ENCODE data around the gene TMSB4X.
"Not testable (repeated sequence)": the region's sequence is repeated elsewhere in the genome, so short reads cannot be mapped to it uniquely, and the experiment has no call there.

The TMSB4X gene

GRCh38 chrX:12976819-12977732, 2.2 kb downstream of the TMSB4X start:
- DNase-seq, result not testable (repeated sequence)

GRCh38 chrX:12977761-12978204, 2.9 kb downstream of the TMSB4X start:
- no peak for DNase-seq

GRCh38 chrX:12978205-12979025, 3.5 kb downstream of the TMSB4X start:
- DNase-seq, result peak; percentile 59

- DNase-seq, result no peak
These were observed 4.2 kb downstream of the TMSB4X start for GRCh38 chrX:12979026-12979607.

GRCh38 chrX:12979616-12980015, 4.7 kb downstream of the TMSB4X start:
- DNase-seq, result no peak

DNA sequence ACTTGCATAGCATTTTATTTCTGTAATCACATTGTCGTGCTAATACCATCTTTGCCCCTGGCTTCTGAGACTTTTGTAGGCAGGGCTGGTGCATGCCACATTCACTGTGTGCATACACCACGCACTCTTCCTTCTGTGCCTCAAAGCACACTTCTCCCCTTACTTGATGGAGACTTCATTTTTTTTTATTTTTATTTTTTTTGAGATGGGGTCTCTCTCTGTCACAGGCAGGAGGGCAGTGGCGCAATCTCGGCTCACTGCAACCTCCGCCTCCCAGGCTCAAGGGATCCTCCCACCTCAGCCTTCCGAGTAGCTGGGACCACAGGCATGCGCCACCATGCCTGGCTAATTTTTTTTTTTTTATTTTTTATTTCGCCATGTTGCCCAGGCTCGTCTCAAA, 5.1 kb downstream of the TMSB4X start:
- not testable (repeated sequence) for DNase-seq

DNA sequence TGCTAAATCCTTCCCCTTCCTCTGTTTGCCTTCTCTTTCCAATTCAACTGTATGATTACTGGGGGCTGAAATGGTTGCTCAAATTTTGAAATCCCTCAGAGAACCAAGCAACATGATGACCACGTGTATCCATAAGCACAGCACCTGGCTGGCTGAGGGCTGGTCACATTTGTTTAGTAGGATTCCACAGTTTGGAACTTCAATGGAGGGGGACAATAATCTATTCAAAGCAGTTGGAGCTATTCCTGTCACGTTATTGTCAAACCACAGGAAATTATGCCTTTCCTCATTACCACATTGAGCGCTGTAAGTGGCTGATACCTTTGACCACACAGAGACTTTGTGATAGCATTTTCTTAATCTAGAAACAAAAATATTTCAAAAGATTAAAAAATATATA, 7.0 kb downstream of the TMSB4X start:
- no peak for DNase-seq

GRCh38 chrX:12984603-12985319, 9.9 kb downstream of the TMSB4X start:
- peak; percentile 52 for DNase-seq

- no peak for DNase-seq
These were observed 10.4 kb downstream of the TMSB4X start for GRCh38 chrX:12985331-12985730.

DNA sequence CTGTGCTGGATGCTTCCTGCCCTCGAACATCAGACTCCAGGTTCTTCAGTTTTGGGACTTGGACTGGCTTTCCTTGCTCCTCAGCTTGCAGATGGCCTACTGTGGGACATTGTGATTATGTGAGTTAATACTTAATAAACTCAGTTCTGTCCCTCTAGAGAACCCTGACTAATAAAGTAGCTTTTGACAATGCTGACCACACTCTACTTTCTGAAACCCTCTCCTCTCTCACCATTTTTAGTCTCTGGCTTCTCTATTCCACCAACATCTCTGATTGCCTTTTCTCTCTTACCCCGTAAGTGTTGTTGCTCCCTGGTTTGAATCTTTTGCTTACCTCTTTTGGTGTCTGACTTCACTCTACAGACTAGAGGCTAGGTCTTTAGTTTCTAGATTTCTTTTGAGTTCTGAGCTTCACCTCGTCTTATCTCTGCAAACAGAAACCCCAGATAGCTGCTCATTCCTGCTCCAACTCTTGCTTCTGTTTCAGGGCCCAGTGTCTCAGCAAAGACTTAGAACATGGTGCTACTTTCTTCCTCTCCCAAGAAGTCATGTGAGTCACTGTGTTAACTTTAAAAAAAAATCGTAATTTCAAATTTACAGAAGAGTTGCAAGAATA, 11.4 kb downstream of the TMSB4X start:
- no peak for DNase-seq

DNA sequence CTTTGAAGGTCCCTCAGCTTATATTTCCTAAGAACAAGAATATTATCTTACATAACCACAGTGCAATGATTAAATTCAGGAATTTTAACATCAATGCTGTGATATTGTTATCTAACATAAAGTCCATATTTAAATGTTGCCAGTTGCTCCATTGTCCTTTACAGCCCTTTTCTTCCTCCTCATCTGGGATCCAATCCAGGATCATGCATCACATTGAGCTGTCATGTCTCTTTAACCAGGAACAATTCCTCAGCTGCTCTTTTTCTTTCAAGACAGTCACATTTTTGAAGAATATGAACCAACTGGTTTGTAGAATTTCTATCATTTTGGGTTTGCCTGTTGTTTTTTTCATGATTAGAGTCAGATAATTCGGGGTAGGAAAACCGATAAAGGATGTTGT, 12.0 kb downstream of the TMSB4X start:
- DNase-seq, result no peak

DNA sequence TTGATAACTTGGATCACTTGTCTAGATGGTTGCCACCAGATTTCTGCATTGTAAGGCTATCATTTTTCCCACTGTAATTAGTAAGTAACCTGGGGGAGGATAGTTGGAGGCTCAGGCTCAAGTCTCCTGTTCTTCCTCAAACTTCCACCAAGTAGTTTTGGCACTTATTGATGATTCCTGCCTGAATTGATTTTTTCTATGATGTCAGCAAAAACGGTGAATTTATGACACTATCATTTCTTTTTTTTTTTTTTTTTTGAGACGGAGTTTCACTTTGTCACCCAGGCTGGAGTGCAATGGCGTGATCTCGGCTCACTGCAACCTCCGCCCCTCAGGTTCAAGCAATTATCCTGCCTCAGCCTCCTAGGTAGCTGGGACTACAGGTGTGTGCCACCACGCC, 12.4 kb downstream of the TMSB4X start:
- DNase-seq, result no peak

- DNase-seq, result no peak
These were observed 13.1 kb downstream of the TMSB4X start for GRCh38 chrX:12987900-12988594.

DNA sequence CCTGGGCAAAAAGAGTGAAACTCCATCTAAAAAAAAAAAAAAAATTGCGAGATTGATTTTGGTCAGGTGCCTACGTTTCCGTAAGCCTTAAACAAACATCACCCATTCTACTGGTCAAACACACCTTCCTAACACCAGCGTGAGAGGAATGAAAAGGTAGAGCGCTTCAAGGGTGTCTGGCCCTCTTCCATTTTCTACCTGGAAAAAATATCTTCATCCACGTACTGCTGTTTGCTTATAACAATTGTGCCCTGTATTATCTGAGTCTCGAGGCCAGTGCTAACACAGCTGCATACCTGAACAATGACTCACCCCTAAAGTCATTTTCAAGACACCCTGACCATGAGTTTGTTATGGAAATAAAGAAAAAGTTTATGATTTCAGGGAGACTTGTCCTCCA, 13.9 kb downstream of the TMSB4X start:
- no peak for DNase-seq

GRCh38 chrX:12989461-12989860, 14.6 kb downstream of the TMSB4X start:
- DNase-seq, result no peak

DNA sequence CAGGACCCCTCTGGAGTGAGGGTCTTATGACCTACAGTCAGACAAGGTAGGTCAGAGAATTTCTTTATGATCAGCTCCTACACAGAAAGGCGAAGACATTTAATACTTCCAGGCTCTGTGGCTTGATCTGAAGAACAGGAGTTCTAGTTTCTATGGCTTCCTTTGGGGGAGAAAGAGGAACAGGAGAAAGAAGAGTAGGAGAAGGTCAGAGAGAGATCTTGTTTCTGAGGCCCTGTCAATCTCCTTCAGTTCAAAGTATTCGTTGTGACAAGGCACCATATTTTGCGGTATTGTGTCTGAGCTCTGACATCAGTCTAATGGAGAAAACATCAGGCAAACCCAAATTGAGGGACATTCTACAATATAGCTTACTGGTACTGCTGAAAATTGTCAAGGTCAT, 16.7 kb downstream of the TMSB4X start:
- no peak for DNase-seq

GRCh38 chrX:12992544-12993118, 17.7 kb downstream of the TMSB4X start:
- DNase-seq, result no peak

- no peak for DNase-seq
These were observed 18.9 kb downstream of the TMSB4X start for GRCh38 chrX:12993826-12994225.

- no peak for DNase-seq
These were observed 19.4 kb downstream of the TMSB4X start for GRCh38 chrX:12994321-12994720.

- no peak for DNase-seq
These were observed 22.1 kb downstream of the TMSB4X start for GRCh38 chrX:12996934-12997435.

Data from femur (tissue), 1 donor.